Stimulated activated CD8-positive, alpha-beta memory T cell treated with anti-CD3 and anti-CD28 coated beads, Interleukin-2, amount 100 ng/mL, for 48 hours (primary cell): ENCODE results near the gene ARHGAP15.

Source experiments
- DNase-seq, 2 donors: peaks; one replicate each; pipeline ENCODE4 v3.0.0-alpha.2; 2020; ENCODE audit warnings: low read depth in 2 of 2

ARHGAP15 gene

GRCh38 chr2:143225931-143226330, 96.7 kb downstream of the ARHGAP15 start:
- no peak for DNase-seq

- no peak for DNase-seq
These were observed 97.7 kb downstream of the ARHGAP15 start for GRCh38 chr2:143226714-143227541.

GRCh38 chr2:143229411-143229810, 100.2 kb downstream of the ARHGAP15 start:
- no peak for DNase-seq

GRCh38 chr2:143229952-143230351, 100.7 kb downstream of the ARHGAP15 start:
- no peak for DNase-seq

- DNase-seq, result no peak
These were observed 101.5 kb downstream of the ARHGAP15 start for GRCh38 chr2:143230506-143231253.

GRCh38 chr2:143231254-143231645, 102.0 kb downstream of the ARHGAP15 start:
- DNase-seq, result no peak

- no peak for DNase-seq
These were observed 108.0 kb downstream of the ARHGAP15 start for GRCh38 chr2:143237146-143237777.

GRCh38 chr2:143241403-143242088, 112.3 kb downstream of the ARHGAP15 start:
- DNase-seq, result no peak

- DNase-seq, result no peak
These were observed 117.0 kb downstream of the ARHGAP15 start for GRCh38 chr2:143246246-143246645.

- no peak for DNase-seq
These were observed 117.9 kb downstream of the ARHGAP15 start for GRCh38 chr2:143246815-143247744.

GRCh38 chr2:143248631-143249030, 119.4 kb downstream of the ARHGAP15 start:
- no peak for DNase-seq

GRCh38 chr2:143251681-143252080, 122.5 kb downstream of the ARHGAP15 start:
- DNase-seq, result no peak

GRCh38 chr2:143252138-143252907, 123.1 kb downstream of the ARHGAP15 start:
- no peak for DNase-seq

- DNase-seq, result no peak
These were observed 124.9 kb downstream of the ARHGAP15 start for GRCh38 chr2:143254110-143254509.

- DNase-seq, result no peak
These were observed 125.9 kb downstream of the ARHGAP15 start for GRCh38 chr2:143255086-143255485.

GRCh38 chr2:143255899-143256298, 126.7 kb downstream of the ARHGAP15 start:
- DNase-seq, result no peak

- DNase-seq, result no peak
These were observed 129.1 kb downstream of the ARHGAP15 start for GRCh38 chr2:143258126-143258892.

- peak; percentile 36 to 43 for DNase-seq
These were observed 130.2 kb downstream of the ARHGAP15 start for GRCh38 chr2:143259368-143259958.

GRCh38 chr2:143261986-143262385, 132.8 kb downstream of the ARHGAP15 start:
- DNase-seq, result peak in 1 of 2 donors; percentile 22
